Sigmoid colon (tissue), 7 donors: ENCODE results near the gene PCSK2. TPM values are rescaled to one million over a fixed set of nuclear protein-coding genes. Genes with fewer than 3 reads are reported as not detected.

Source experiments
- DNase-seq: peaks from one replicate; pipeline ENCODE4 v3.0.0-alpha.2; 2019
- H3K27ac ChIP-seq, 4 donors: fragments of 200-600 bp; sonication (generic); one replicate each; pipeline ENCODE4 v1.5.1; 2016 to 2019; ENCODE audit warnings: mild to moderate bottlenecking in 1 of 4
- H3K27me3 ChIP-seq, 3 donors: fragments of 200-600 bp; sonication (generic); one replicate each; pipeline ENCODE4 v1.5.1; 2019; ENCODE audit warnings: mild to moderate bottlenecking in 1 of 3
- H3K36me3 ChIP-seq, 4 donors: fragments of 200-600 bp; sonication (generic); one replicate each; pipeline ENCODE4 v1.5.1; 2016 to 2019
- H3K4me1 ChIP-seq, 4 donors: fragments of 200-600 bp; sonication (generic); one replicate each; pipeline ENCODE4 v1.5.1; 2017 to 2019
- H3K4me3 ChIP-seq, 4 donors: fragments of 200-600 bp; sonication (generic); one replicate each; pipeline ENCODE4 v1.5.1; 2017 to 2019; ENCODE audit warnings: mild to moderate bottlenecking in 2 of 4, moderate library complexity in 1 of 4
- H3K9me3 ChIP-seq, 4 donors: fragments of 200-600 bp in 3 of 4; sonication (generic) in 3 of 4; one replicate each; pipeline versions ENCODE4 v1.5.1 to v1.6.1; 2013 to 2019
- CTCF ChIP-seq, 4 experiments: fragments of 450-650 bp in 3 of 4; fragments of 200-600 bp in 1 of 4; IDR thresholded peaks; one replicate each; pipeline ENCODE4 v1.5.1; 2016 to 2019; ENCODE audit warnings: antibody characterized with exemption in 4 of 4, mild to moderate bottlenecking in 3 of 4, moderate library complexity in 2 of 4
- EP300 ChIP-seq, 4 donors: sonication (generic); formaldehyde crosslinking; IDR thresholded peaks; one replicate each; pipeline ENCODE4 v1.6.1; 2017; ENCODE audit warnings: antibody characterized with exemption in 4 of 4
- POLR2A ChIP-seq, 2 donors: fragments of 450-650 bp; IDR thresholded peaks; one replicate each; pipeline ENCODE4 v1.6.1; 2016; ENCODE audit warnings: antibody characterized with exemption in 2 of 2, mild to moderate bottlenecking in 2 of 2, moderate library complexity in 2 of 2
- POLR2AphosphoS5 ChIP-seq, 4 donors: sonication (generic); formaldehyde crosslinking; IDR thresholded peaks; one replicate each; pipeline ENCODE4 v1.6.1; 2017; ENCODE audit warnings: antibody characterized with exemption in 4 of 4
- WGBS, 2 donors: extraction: QIAGEN DNeasy Blood & Tissue Kit; methylation state at CpG; one replicate each; pipeline ENCODE4 v1.1.7; 2013; 5-methylcytosine and 5-hydroxymethylcytosine counted together
- intact Hi-C: fragments of 100-400 bp; cut with DNase I; formaldehyde crosslinking; loops from one replicate; pipeline ENCODE4 v1.15.1; 2023
- polyA plus RNA-seq, 3 donors: library from polyadenylated mRNA; stranded (reverse); fragments of 200-250 nt; gene quantifications; one replicate each; pipeline ENCODE4 v1.2.3, GENCODE V29; 2013
- total RNA-seq, 4 donors: library from RNA; depleted of rRNA; stranded (reverse); fragments of >200 nt; gene quantifications; one replicate each; pipeline ENCODE4 v1.1.0, GENCODE V29; 2016
- donor health status: healthy with polysubstance abuse.
- donor health status: Bipolar disorder and iron deficiency.
- donor health status: healthy.

PCSK2 gene
- total and polyA plus RNA-seq, 7 donors = 0.54 to 5.4 (median 2.4) TPM; not detected in 1

- 96 to 97% methylated on average over 2 of the region's 2 CpGs for WGBS, 2 donors
- Histone ChIP-seq H3K4me3 (no peak overlapping the region), H3K9me3 (no peaks in the 10 kb centered on the region), H3K36me3 (no peaks in the 10 kb centered on the region), H3K27ac (no peak overlapping the region), H3K4me1 (no peaks in the 10 kb centered on the region), H3K27me3 (no peaks in the 10 kb centered on the region)
- intact Hi-C loops = no loop called here
- TF ChIP-seq POLR2AphosphoS5 (IDR thresholded peaks at IDR 0.05) (no peak), CTCF (IDR thresholded peaks at IDR 0.05) (no peak), EP300 (IDR thresholded peaks at IDR 0.05) (no peak), POLR2A (IDR thresholded peaks at IDR 0.05) (no peak)
- no peak for DNase-seq
These were observed 221.2 kb downstream of the PCSK2 start for GRCh38 chr20:17448071-17448470.

- Histone ChIP-seq H3K27ac (no peak overlapping the region), H3K4me3 (no peak overlapping the region), H3K9me3 (no peaks in the 10 kb centered on the region), H3K4me1 (no peaks in the 10 kb centered on the region), H3K36me3 (no peaks in the 10 kb centered on the region), H3K27me3 (no peaks in the 10 kb centered on the region)
- intact Hi-C loops = no loop called here
- TF ChIP-seq EP300 (IDR thresholded peaks at IDR 0.05) (no peak), POLR2A (IDR thresholded peaks at IDR 0.05) (no peak), POLR2AphosphoS5 (IDR thresholded peaks at IDR 0.05) (no peak)
- 88 to 93% methylated on average over 2 of the region's 2 CpGs for WGBS, 2 donors
- no peak for DNase-seq
These were observed 222.2 kb downstream of the PCSK2 start for GRCh38 chr20:17449031-17449430.

- no peaks in the 10 kb centered on the region for H3K4me1 ChIP-seq
- no peak for TF ChIP-seq EP300 (IDR thresholded peaks at IDR 0.05)
- TF ChIP-seq CTCF (IDR thresholded peaks at IDR 0.05) = no peak
- TF ChIP-seq POLR2AphosphoS5 (IDR thresholded peaks at IDR 0.05) = no peak
- no peak for TF ChIP-seq POLR2A (IDR thresholded peaks at IDR 0.05)
- no peaks in the 10 kb centered on the region for H3K9me3 ChIP-seq
- 86 to 88% methylated on average over 3 of the region's 3 CpGs for WGBS, 2 donors
- no peak overlapping the region for H3K4me3 ChIP-seq
- H3K27me3 ChIP-seq = peaks cover 0 to 7% (median 0%) of the 10 kb centered on the region in 3 donors
- H3K27ac ChIP-seq = no peak overlapping the region
- H3K36me3 ChIP-seq = no peaks in the 10 kb centered on the region
- intact Hi-C loops = no loop called here
- DNase-seq = no peak
These were observed 225.6 kb downstream of the PCSK2 start for GRCh38 chr20:17452441-17452840.

GRCh38 chr20:17453592-17453991 lies 226.8 kb downstream of the PCSK2 start:
- H3K36me3 ChIP-seq = no peaks in the 10 kb centered on the region
- intact Hi-C loops = no loop called here
- TF ChIP-seq POLR2A (IDR thresholded peaks at IDR 0.05) = no peak
- TF ChIP-seq EP300 (IDR thresholded peaks at IDR 0.05) = no peak
- TF ChIP-seq POLR2AphosphoS5 (IDR thresholded peaks at IDR 0.05) = no peak
- no peak for TF ChIP-seq CTCF (IDR thresholded peaks at IDR 0.05)
- 91 to 92% methylated on average over 22 of the region's 22 CpGs for WGBS, 2 donors
- H3K4me1 ChIP-seq = no peaks in the 10 kb centered on the region
- no peak for DNase-seq
- H3K27me3 ChIP-seq = peaks cover 0 to 7% (median 0%) of the 10 kb centered on the region in 3 donors
- H3K27ac ChIP-seq = no peak overlapping the region
- no peak overlapping the region for H3K4me3 ChIP-seq
- H3K9me3 ChIP-seq = no peaks in the 10 kb centered on the region

- H3K27me3 ChIP-seq = peaks cover 0 to 7% (median 0%) of the 10 kb centered on the region in 3 donors
- no peaks in the 10 kb centered on the region for H3K4me1 ChIP-seq
- WGBS, 2 donors = 80 to 86% methylated on average over 8 of the region's 8 CpGs
- no peaks in the 10 kb centered on the region for H3K36me3 ChIP-seq
- intact Hi-C loops = no loop called here
- no peak for DNase-seq
- no peak overlapping the region for H3K27ac ChIP-seq
- TF ChIP-seq CTCF (IDR thresholded peaks at IDR 0.05) = no peak
- TF ChIP-seq EP300 (IDR thresholded peaks at IDR 0.05) = no peak
- TF ChIP-seq POLR2AphosphoS5 (IDR thresholded peaks at IDR 0.05) = no peak
- TF ChIP-seq POLR2A (IDR thresholded peaks at IDR 0.05) = no peak
- H3K4me3 ChIP-seq = no peak overlapping the region
- H3K9me3 ChIP-seq = no peaks in the 10 kb centered on the region
These were observed 229.4 kb downstream of the PCSK2 start for GRCh38 chr20:17456279-17456678.
